ENCODE data around the gene FBXO17.

GRCh38 chr19:38939957-38940356 lies 35.6 kb downstream of the FBXO17 start:
- no peak for TF ChIP-seq POLR2A (IDR thresholded peaks at IDR 0.05; ENCODE audit: low read length)
- no peak for TF ChIP-seq GATA1 (IDR thresholded peaks at IDR 0.05; ENCODE audit: low read depth, low read length)

Measured in erythroblast (primary cell).